GM06990 (cell line): ENCODE measurements around the gene VPS41.
A peak's percentile ranks its signal among the peaks of the same experiment; 100 is the strongest.

Experiments
- DNase-seq: peaks from one replicate; pipeline ENCODE4 v3.0.0-alpha.2; 2011; ENCODE audit not compliant: insufficient read length; ENCODE audit errors: extremely low read depth
- H3K27me3 ChIP-seq: replicated peaks from 2 replicates; pipeline ENCODE4 v1.6.0; 2011; ENCODE audit warnings: low read length; ENCODE audit not compliant: control insufficient read depth, insufficient read depth
- H3K36me3 ChIP-seq: 2 replicates; pipeline ENCODE4 v1.5.1; 2011; ENCODE audit warnings: low read length; ENCODE audit not compliant: control insufficient read depth, insufficient read depth
- H3K4me3 ChIP-seq: replicated peaks from 2 replicates; pipeline ENCODE4 v1.5.1; 2011; ENCODE audit warnings: low read depth, mild to moderate bottlenecking, control low read depth, low read length
- CTCF ChIP-seq: IDR thresholded peaks from 2 replicates; pipeline ENCODE4 v1.5.1; 2011; ENCODE audit warnings: low read length, control low read depth, mild to moderate bottlenecking, inconsistent platforms; ENCODE audit not compliant: insufficient read depth, poor library complexity, severe bottlenecking

Gene VPS41

GRCh38 chr7:38934051-38934450 lies 25.1 kb upstream of the VPS41 start:
- no peaks in the 10 kb centered on the region for H3K36me3 ChIP-seq
- no peaks in the 10 kb centered on the region for H3K27me3 ChIP-seq
- TF ChIP-seq CTCF: no peak
- no peak overlapping the region for H3K4me3 ChIP-seq
- no peak for DNase-seq

- H3K4me3 ChIP-seq: no peak overlapping the region
- no peaks in the 10 kb centered on the region for H3K27me3 ChIP-seq
- TF ChIP-seq CTCF: peak; percentile 95
- peak; percentile 8 for DNase-seq
- H3K36me3 ChIP-seq: no peaks in the 10 kb centered on the region
These were observed 23.6 kb upstream of the VPS41 start for GRCh38 chr7:38932509-38933168.

GRCh38 chr7:38929460-38930171 lies 20.6 kb upstream of the VPS41 start:
- DNase-seq: no peak
- no peaks in the 10 kb centered on the region for H3K27me3 ChIP-seq
- TF ChIP-seq CTCF: no peak

GRCh38 chr7:38928506-38928905 lies 19.5 kb upstream of the VPS41 start:
- Histone ChIP-seq H3K36me3 (no peaks in the 10 kb centered on the region), H3K4me3 (no peak overlapping the region), H3K27me3 (no peaks in the 10 kb centered on the region)
- no peak for DNase-seq
- no peak for TF ChIP-seq CTCF

More at GRCh38 chr7:38929460-38930171, 20.6 kb upstream of the VPS41 start:
- Histone ChIP-seq H3K36me3 (no peaks in the 10 kb centered on the region), H3K4me3 (no peak overlapping the region)

GRCh38 chr7:38927751-38928150 lies 18.8 kb upstream of the VPS41 start:
- DNase-seq: no peak
- no peak overlapping the region for H3K4me3 ChIP-seq
- no peaks in the 10 kb centered on the region for H3K36me3 ChIP-seq
- no peak for TF ChIP-seq CTCF
- no peaks in the 10 kb centered on the region for H3K27me3 ChIP-seq
